ENCODE data around the gene MGAT5. TPM values are rescaled to one million over a fixed set of nuclear protein-coding genes. Genes with fewer than 3 reads are reported as not detected.

Gene MGAT5
- total RNA-seq, 4 donors from 2014 or later = 16.3 to 37.8 (median 32.5) TPM

DNA sequence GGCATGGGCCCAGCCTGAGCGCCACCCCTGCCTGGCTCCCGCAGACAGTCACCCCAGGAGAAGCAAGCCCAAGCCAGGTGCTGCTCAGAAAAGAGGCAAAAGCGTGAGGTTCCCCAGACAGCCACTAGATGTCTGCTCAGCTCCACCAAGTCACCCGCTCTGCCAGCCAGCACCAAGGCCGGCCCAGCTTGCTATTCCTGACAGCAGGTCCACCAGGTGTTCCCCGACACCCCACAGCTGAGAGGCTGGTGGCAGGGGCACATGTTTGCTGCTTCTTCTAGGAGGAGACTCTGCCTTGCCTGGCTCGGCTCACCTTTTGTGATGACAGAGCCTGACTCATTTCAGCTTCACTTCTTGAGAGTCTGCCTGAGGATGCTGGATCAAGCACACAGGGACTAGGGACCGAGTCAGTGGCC, 206.7 kb downstream of the MGAT5 start:
- intact Hi-C loops (cut with DNase I; ENCODE audit: low total_unique reads) = no loop called here
- TF ChIP-seq, protein P1, sequence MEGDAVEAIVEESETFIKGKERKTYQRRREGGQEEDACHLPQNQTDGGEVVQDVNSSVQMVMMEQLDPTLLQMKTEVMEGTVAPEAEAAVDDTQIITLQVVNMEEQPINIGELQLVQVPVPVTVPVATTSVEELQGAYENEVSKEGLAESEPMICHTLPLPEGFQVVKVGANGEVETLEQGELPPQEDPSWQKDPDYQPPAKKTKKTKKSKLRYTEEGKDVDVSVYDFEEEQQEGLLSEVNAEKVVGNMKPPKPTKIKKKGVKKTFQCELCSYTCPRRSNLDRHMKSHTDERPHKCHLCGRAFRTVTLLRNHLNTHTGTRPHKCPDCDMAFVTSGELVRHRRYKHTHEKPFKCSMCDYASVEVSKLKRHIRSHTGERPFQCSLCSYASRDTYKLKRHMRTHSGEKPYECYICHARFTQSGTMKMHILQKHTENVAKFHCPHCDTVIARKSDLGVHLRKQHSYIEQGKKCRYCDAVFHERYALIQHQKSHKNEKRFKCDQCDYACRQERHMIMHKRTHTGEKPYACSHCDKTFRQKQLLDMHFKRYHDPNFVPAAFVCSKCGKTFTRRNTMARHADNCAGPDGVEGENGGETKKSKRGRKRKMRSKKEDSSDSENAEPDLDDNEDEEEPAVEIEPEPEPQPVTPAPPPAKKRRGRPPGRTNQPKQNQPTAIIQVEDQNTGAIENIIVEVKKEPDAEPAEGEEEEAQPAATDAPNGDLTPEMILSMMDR (IDR thresholded peaks at IDR 0.05) = no peak
- no peak for TF ChIP-seq POLR2A (IDR thresholded peaks at IDR 0.05)
- H3K4me3 ChIP-seq (ENCODE audit: low read depth, poor library complexity, severe bottlenecking) = no peak overlapping the region
- DNase-seq (ENCODE audit: low spot score in 2 of 2) = peak in 1 of 2 donors; percentile 83
- WGBS, 2 donors = 50 to 53% methylated on average over 8 of the region's 8 CpGs

DNA sequence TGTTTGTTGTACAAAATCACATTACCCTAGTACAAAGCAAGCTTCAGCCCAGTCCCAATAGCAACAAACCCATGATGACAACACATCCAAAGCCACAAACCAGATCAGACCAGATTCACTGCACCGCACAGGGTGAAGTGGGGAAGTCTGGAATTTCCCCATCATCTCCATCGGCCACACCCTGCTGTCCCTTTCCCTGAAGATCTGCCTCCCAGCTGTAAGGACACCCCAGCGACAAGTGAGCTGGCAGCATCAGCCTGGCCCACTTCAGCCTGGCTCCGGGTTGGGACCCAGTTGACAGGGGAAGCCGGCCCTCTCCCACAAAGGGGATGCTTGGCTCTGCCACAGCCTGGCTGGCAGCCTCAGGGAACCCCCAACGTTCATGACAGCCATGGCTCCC, 207.6 kb downstream of the MGAT5 start:
- TF ChIP-seq, protein P1 (IDR thresholded peaks at IDR 0.05) = no peak
- no peak for TF ChIP-seq POLR2A (IDR thresholded peaks at IDR 0.05)
- no peak overlapping the region for H3K4me3 ChIP-seq (ENCODE audit: low read depth, poor library complexity, severe bottlenecking)
- WGBS, 2 donors = 60 to 62% methylated on average over 6 of the region's 6 CpGs
- DNase-seq (ENCODE audit: low spot score in 2 of 2) = no peak
- intact Hi-C loops (cut with DNase I; ENCODE audit: low total_unique reads) = no loop called here

DNA sequence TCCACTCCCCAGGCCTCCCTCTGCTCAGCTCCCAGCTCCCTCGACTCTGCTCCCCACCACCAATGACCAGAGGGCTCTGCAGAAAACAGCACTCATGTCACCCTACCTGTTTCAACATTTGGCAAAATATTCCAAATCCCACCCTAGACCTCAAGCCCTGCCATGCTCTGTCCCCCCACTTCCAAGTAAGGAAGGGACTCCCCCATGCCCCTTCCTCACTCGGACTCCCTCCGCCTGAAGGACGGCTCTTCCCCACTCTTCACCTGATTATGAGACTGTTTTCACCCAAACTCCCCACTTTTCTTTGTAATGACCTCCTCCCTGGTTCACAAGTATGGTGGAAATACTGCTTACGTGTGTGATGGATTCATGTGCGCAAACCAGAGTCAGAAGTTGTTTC, 208.4 kb downstream of the MGAT5 start:
- intact Hi-C loops (cut with DNase I; ENCODE audit: low total_unique reads) = no loop called here
- WGBS, 2 donors = 94% methylated on average over 6 of the region's 6 CpGs
- no peak for DNase-seq (ENCODE audit: low spot score in 2 of 2)
- TF ChIP-seq, protein P1 (IDR thresholded peaks at IDR 0.05) = no peak
- no peak for TF ChIP-seq POLR2A (IDR thresholded peaks at IDR 0.05)
- H3K4me3 ChIP-seq (ENCODE audit: low read depth, poor library complexity, severe bottlenecking) = no peak overlapping the region

DNA sequence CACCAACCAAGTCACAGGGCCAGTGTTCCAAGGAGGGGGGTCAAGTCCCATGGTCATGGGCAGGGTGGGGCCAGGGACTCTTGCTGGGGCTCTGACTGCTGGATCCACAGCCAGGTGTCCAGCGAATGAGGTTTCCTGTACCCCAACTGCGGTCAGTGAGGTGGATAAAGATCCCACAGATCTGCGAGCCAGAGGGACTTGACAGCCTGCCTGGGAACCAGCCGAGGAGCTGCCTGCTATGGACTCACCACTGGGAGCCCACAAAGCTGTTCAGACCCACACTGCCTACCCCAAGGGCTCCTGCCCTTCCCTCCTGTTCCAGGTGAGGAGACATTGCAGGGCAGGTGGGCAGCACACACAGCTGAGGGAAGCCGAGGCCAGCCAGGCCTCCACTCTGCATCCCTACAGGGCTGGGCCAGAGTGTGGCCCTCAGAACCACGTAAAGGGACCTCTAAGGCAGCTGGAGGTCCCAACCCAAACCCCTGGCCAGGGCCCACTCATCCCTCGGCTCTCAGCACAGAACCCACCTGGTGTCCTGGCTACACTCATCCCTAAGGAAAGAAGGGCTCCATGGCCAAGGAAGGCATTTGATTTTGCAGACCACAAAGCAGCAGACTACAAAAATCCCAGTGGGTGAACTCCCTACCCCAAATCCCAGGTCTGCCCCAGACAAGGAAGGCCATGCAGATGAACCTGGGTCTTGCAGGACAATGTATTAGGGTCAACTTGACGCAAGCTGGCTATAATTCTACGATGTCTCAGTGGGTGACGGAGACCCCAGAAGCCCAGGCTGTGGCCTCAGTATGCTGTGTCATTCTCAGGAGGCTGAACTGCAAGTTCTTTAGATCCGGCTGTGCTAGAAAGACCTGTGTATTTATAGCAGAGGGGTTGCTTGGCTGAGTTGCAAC, 209.2 kb downstream of the MGAT5 start:
- intact Hi-C loops (cut with DNase I; ENCODE audit: low total_unique reads) = no loop called here
- DNase-seq (ENCODE audit: low spot score in 2 of 2) = peak in 1 of 2 donors; percentile 84
- no peak for TF ChIP-seq POLR2A (IDR thresholded peaks at IDR 0.05)
- TF ChIP-seq, protein P1 (IDR thresholded peaks at IDR 0.05) = no peak
- 87 to 93% methylated on average over 7 to 10 of the region's 11 CpGs for WGBS, 2 donors
- H3K4me3 ChIP-seq (ENCODE audit: low read depth, poor library complexity, severe bottlenecking) = no peak overlapping the region

DNA sequence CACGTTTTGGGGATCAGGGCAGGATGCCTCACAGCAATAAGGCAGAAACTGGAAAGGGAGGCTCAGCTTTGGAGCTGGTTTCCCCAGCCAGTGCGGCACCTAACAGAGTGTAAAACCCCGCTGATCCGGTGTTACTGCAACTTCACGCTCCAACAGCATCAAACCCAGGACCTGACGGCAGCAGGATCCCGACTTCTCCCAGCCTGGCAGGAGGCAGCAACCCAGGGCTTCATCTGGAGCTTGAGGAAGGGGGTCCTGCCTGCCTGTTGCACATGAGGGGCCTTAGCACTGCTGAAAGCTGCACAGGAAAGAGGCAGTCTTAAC, 209.8 kb downstream of the MGAT5 start:
- intact Hi-C loops (cut with DNase I; ENCODE audit: low total_unique reads) = no loop called here
- TF ChIP-seq POLR2A (IDR thresholded peaks at IDR 0.05) = no peak
- TF ChIP-seq, protein P1 (IDR thresholded peaks at IDR 0.05) = no peak
- H3K4me3 ChIP-seq (ENCODE audit: low read depth, poor library complexity, severe bottlenecking) = no peak overlapping the region
- 86 to 88% methylated on average over 7 of the region's 7 CpGs for WGBS, 2 donors
- DNase-seq (ENCODE audit: low spot score in 2 of 2) = peak in 1 of 2 donors; percentile 49
